Stimulated activated naive B cell treated with anti-CD40 and anti-IgM and Interleukin-4, amounts not matched to agents 10 μg/mL and 1 μg/mL and 100 μg/mL, for 72 hours (primary cell): ENCODE data around the gene HAND2.

Source experiments
- ATAC-seq, 2 donors: fragments of 150-1000 bp; cut with Tn5 transposase; replicated peaks; 2 replicates each; pipeline ENCODE4 v1.10.0; 2021; ENCODE audit warnings: moderate library complexity in 1 of 2
- DNase-seq: peaks from one replicate; pipeline ENCODE4 v3.0.0; 2021
- H3K27ac Mint-ChIP-seq: one replicate; pipeline ENCODE4 v1.8.0; 2022; ENCODE audit warnings: mild to moderate bottlenecking, mixed read lengths
- H3K27me3 Mint-ChIP-seq, 2 donors: one replicate each; pipeline ENCODE4 v1.8.0; 2022; ENCODE audit warnings: mixed read lengths in 2 of 2
- H3K36me3 Mint-ChIP-seq, 2 donors: one replicate each; pipeline ENCODE4 v1.8.0; 2022; ENCODE audit warnings: mixed read lengths in 2 of 2, mild to moderate bottlenecking in 1 of 2
- H3K4me1 Mint-ChIP-seq, 2 donors: one replicate each; pipeline ENCODE4 v1.8.0; 2022; ENCODE audit warnings: mixed read lengths in 2 of 2, mild to moderate bottlenecking in 1 of 2
- H3K4me3 Mint-ChIP-seq, 2 donors: one replicate each; pipeline ENCODE4 v1.8.0; 2022; ENCODE audit warnings: mild to moderate bottlenecking in 2 of 2, mixed read lengths in 2 of 2, moderate library complexity in 1 of 2
- H3K9me3 Mint-ChIP-seq, 2 donors: one replicate each; pipeline ENCODE4 v1.8.0; 2022; ENCODE audit warnings: mixed read lengths in 2 of 2, mild to moderate bottlenecking in 1 of 2

The HAND2 gene

DNA sequence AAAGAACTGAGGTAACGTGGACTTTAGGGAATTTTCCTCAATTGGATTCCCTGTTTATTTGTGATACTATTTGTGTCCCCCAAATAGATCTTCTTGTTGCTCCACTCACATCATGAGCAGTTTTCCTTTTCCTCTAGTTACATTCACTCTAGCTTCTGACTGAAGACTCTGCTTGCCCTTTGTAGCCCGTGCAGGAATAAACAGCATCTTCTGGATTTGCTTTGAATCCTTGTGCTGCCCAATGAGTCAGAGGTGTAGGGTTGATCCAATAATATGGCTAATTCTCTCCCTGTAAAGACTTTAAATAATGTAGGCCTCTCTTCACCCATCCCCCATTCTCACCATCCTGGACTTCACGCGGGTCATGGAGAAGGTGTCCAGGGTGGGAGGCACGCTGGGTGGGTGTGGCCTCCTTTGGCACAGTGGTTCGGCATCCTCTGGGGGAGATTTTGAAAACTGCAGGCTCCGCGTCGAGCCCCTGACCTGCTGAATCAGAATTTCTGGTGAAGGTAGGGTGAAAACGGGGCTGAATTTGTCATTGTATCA is 9.0 kb downstream of the HAND2 start:
- no peak for DNase-seq
- ATAC-seq = no peak
- peaks cover 7 to 16% of the 10 kb centered on the region in 2 donors for H3K9me3 Mint-ChIP-seq
- peaks cover 83 to 97% of the 10 kb centered on the region in 2 donors for H3K27me3 Mint-ChIP-seq
- H3K4me1 Mint-ChIP-seq = peaks cover 17 to 28% of the 10 kb centered on the region in 2 donors
- peaks cover 10 to 26% of the 10 kb centered on the region in 2 donors for H3K36me3 Mint-ChIP-seq
- H3K4me3 Mint-ChIP-seq = peak overlapping the region in 1 of 2 donors; percentile 51
- peak overlapping the region; percentile 85 for H3K27ac Mint-ChIP-seq

DNA sequence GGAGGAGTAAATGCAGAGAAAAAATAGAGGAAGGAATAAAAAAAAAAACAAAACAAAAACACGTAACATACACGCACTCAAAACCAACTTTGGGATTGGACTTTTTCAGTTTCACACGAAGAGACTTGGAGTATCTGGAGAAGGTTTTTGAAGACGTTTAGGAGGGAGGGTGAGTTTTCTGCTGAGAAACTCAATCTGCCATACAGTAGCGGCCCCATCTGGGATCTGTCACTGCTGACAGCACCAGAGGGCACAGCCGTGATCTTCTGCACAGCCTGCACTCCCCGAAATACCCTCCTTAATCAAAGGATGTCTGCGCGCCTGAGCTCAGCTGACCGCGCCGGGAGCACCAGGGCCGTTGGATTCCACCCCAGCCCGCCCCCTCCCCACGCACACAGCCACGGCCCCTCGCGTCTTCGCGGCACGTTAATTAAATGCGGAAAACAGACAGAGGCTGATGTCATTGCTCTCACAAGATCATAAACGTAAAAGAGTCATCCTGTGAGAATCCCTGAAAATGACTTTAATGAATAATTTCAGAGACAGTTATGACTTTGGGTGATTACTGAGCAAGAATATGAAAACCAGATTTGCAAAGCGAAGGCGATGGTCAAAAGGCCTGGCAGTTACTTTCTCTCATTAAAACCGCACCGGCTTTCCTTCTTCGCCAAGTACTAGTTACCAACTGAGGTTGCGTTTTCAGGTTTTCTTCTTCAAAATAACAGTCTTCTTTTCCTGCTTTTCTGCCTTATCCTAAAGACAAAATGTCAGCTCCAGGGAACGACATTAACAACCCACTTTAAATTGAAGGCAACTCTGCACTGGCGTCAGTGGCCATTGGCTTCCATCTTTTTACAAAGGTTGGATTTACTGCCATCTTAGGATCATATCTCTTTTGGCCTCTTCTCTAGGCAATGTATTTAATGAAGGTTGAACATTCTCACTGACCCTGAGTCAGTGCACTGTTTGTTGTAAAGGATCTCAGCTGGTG is 10.6 kb downstream of the HAND2 start:
- Mint-ChIP-seq H3K36me3 (peaks cover 7 to 23% of the 10 kb centered on the region in 2 donors), H3K27me3 (peaks cover 83 to 95% of the 10 kb centered on the region in 2 donors), H3K27ac (peak overlapping the region; percentile 86), H3K4me3 (peak overlapping the region; percentile 54 to 69), H3K4me1 (peaks cover 16 to 25% of the 10 kb centered on the region in 2 donors), H3K9me3 (peaks cover 14 to 16% of the 10 kb centered on the region in 2 donors)
- DNase-seq (no peak), ATAC-seq (no peak)

DNA sequence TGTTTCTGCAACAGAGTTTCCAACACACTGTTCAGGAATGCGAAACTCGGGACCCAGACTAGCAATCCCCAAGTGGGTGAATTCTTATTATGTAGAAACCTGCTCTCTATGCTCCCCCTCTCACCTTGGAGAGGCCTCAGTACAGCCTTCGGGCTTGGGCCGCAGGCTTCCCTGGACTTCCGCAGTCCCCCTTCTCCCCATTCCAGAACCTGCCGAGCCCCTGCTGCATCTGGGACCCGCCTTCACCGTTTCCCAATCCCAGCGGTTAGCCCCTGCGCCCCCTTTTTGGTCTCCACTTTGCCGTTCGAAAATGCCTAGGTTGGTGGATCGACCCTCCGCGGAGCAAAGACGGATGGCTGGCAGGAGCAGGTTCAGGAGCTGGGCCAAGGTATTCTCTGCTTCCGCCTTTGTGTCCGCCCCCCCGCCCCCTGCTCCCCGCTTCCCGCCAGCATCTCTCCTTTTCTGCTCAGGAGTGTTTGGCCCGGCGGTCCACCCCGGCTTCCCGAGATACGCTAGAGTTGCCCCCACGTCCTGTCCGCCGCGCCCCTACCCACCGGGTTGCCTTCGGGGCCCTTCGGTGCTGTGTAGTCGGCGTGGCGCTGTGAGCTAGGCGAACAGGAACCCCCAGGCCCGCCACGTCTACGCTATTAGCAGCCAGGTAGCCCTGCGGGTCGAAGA is 11.5 kb downstream of the HAND2 start:
- peaks cover 7 to 17% of the 10 kb centered on the region in 2 donors for H3K36me3 Mint-ChIP-seq

DNA sequence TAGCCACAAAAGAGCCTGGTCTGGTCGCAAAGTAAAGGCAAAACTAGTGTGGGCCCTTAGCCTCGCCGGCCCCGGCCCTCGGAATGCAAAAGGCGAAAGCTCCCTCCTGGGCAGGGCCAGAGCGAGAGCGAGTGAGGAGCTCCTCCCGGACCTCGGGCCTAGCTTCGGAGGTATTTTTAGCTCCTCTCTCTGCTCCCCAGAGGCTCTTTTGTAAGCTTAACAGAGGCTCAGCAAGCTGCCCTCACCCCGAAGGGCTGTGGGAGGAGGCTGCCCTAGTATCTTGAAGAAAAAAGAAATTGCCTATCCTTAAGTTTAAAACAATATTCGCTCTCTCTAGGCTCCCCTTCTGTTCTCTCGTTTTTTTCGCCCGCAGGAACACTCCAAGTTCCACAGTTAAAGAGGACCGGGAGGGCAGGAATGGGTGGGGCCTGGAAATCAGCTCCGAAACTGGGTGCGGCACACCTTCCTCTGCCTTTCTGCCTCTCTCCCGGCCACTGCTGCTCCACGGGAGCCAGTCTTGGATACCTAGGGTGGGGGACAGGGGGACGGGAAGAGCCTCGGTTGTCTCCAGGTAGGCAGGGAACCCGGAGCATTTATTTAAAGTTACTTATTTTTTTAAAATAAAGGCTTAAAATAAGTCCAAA is 12.1 kb downstream of the HAND2 start:
- H3K4me1 Mint-ChIP-seq = peaks cover 14 to 24% of the 10 kb centered on the region in 2 donors
- H3K4me3 Mint-ChIP-seq = no peak overlapping the region
- H3K9me3 Mint-ChIP-seq = peaks cover 11 to 12% of the 10 kb centered on the region in 2 donors
- peak overlapping the region; percentile 44 for H3K27ac Mint-ChIP-seq
- ATAC-seq = no peak
- DNase-seq = no peak
- H3K36me3 Mint-ChIP-seq = peaks cover 7 to 15% of the 10 kb centered on the region in 2 donors
- peaks cover 74 to 92% of the 10 kb centered on the region in 2 donors for H3K27me3 Mint-ChIP-seq

More for the DNA sequence above, 11.5 kb downstream of the HAND2 start:
- ATAC-seq (no peak), DNase-seq (no peak)
- peaks cover 74 to 92% of the 10 kb centered on the region in 2 donors for H3K27me3 Mint-ChIP-seq
- H3K27ac Mint-ChIP-seq = peak overlapping the region; percentile 86
- H3K4me3 Mint-ChIP-seq = peak overlapping the region; percentile 54 to 69
- peaks cover 14 to 15% of the 10 kb centered on the region in 2 donors for H3K9me3 Mint-ChIP-seq
- peaks cover 16 to 25% of the 10 kb centered on the region in 2 donors for H3K4me1 Mint-ChIP-seq

DNA sequence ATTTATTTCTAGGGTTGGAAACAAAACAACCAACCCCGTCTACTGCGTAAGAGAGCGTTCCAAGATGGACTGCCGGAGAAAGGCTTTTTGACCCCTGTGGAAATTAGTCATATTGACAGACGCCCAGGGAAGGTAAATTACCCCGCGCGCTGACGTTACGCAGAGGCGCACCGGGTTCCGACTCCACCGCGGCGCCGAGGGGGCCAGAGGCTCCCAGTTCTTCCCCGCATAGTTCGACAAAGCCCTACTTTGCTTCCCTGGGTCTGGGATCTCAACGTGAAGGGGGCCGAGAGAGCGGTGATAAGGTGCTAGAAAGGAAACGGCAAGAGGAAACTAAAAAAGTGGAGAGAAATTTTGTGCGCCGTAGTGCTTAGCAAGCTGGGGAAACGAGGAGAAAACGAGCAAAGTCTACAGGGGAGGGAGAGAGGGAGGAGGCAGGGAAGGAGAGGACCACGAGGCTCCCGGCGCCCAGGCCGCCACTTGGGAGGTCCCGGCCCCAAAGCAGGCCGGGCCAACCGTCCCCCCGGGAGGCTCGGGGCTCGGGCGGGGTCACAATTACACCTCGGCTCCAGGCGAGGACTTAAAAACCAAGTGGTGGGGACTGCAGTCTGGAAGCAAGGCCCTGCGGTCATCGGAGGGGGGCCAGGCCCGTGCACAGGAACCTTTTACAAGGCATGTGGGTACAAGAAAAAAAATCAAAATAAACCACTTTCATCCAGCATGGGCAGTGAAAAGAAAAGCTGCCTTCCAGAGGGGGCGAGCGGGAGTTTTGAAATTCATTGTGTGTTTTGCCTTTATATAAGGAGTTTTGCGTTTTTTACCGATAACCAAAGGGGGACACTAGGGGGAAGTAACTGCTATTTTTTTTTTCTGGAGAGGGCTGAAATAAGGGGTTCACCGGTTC is 13.2 kb downstream of the HAND2 start:
- peaks cover 11 to 12% of the 10 kb centered on the region in 2 donors for H3K9me3 Mint-ChIP-seq
- peak overlapping the region; percentile 91 for H3K27ac Mint-ChIP-seq
- peak overlapping the region; percentile 40 to 65 for H3K4me3 Mint-ChIP-seq
- DNase-seq (no peak), ATAC-seq (no peak)
- H3K36me3 Mint-ChIP-seq = peaks cover 7 to 15% of the 10 kb centered on the region in 2 donors
- H3K27me3 Mint-ChIP-seq = peaks cover 73 to 92% of the 10 kb centered on the region in 2 donors
- peaks cover 10 to 13% of the 10 kb centered on the region in 2 donors for H3K4me1 Mint-ChIP-seq

DNA sequence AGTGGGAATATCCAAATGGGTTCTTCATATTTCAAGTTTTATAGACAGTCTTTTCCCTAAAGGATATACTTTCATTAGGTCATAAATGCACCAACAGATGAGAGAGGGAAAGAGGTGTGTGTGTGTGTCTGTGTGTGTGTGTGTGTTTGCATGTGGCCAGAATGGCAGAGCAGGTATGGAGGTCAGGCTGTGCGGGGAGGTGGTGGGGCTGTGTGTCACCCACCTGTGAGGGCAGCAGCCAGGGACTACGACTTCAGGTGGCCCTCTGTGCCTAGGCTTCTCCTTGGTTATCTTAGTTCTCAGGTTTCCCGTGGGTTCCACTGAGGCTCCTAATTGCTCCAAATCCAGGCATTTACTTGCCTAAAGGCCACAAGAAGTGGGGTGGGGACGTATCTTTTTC is 14.6 kb downstream of the HAND2 start:
- DNase-seq = no peak
- H3K9me3 Mint-ChIP-seq = peaks cover 7 to 9% of the 10 kb centered on the region in 2 donors
- H3K4me1 Mint-ChIP-seq = peaks cover 5 to 11% of the 10 kb centered on the region in 2 donors
- H3K4me3 Mint-ChIP-seq = no peak overlapping the region
- no peak overlapping the region for H3K27ac Mint-ChIP-seq
- no peak for ATAC-seq
- H3K27me3 Mint-ChIP-seq = peaks cover 73 to 92% of the 10 kb centered on the region in 2 donors
- peaks cover 7 to 11% of the 10 kb centered on the region in 2 donors for H3K36me3 Mint-ChIP-seq

DNA sequence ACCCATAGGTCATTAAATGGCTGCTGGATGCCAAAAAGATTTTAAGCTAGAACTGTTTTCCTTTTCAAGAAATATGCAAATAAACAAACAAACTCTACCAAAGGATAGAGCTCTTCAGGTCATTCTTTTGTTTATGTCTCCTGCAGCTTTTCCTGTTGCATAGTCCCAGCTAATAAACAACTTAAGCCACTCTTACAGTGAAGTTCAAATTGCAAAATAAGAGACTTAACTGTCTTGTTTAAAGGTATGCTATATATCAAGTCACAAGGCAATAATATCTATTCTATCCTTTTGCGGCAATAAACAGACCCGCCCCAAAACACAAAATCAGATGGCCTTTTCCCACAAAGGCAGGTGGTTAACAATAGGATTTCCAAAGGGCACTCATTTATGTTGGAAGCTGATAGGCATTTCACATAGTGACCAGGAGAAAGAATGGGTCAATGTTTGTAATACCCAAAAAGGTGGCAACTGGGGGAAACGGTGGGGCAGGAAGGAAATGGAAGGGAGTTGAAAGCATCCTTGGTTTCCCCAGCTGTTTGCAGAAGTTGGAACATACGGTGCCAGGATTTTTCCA is 15.3 kb downstream of the HAND2 start:
- H3K27ac Mint-ChIP-seq = no peak overlapping the region
- peaks cover 5 to 14% of the 10 kb centered on the region in 2 donors for H3K4me1 Mint-ChIP-seq
- DNase-seq = no peak
- H3K4me3 Mint-ChIP-seq = no peak overlapping the region
- H3K36me3 Mint-ChIP-seq = peaks cover 3 to 11% of the 10 kb centered on the region in 2 donors
- peaks cover 7 to 9% of the 10 kb centered on the region in 2 donors for H3K9me3 Mint-ChIP-seq
- H3K27me3 Mint-ChIP-seq = peaks cover 71 to 92% of the 10 kb centered on the region in 2 donors
- no peak for ATAC-seq

DNA sequence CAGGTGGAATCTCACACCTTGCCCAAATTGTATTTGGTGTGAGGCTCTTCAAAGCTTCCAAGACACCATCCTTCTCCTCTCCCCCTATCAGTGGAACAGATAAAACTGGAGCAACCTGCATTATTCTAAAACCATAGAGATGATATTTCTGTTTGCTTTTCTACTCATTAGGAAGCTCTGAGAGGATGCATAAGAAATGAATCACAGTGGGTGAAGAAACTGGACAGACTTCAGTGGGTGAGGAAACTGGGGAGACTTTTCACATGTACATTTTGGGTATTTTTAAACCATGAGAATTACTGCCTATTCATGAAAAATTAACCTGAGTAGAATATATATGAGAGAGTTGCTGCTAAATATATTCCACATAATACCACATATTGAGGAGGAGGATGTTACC is 16.4 kb downstream of the HAND2 start:
- no peak for DNase-seq
- Mint-ChIP-seq H3K36me3 (peaks cover 3 to 8% of the 10 kb centered on the region in 2 donors), H3K4me1 (peaks cover 9 to 19% of the 10 kb centered on the region in 2 donors), H3K27me3 (peaks cover 71 to 95% of the 10 kb centered on the region in 2 donors), H3K9me3 (peaks cover 7% of the 10 kb centered on the region in 2 donors), H3K4me3 (no peak overlapping the region), H3K27ac (no peak overlapping the region)
- no peak for ATAC-seq

DNA sequence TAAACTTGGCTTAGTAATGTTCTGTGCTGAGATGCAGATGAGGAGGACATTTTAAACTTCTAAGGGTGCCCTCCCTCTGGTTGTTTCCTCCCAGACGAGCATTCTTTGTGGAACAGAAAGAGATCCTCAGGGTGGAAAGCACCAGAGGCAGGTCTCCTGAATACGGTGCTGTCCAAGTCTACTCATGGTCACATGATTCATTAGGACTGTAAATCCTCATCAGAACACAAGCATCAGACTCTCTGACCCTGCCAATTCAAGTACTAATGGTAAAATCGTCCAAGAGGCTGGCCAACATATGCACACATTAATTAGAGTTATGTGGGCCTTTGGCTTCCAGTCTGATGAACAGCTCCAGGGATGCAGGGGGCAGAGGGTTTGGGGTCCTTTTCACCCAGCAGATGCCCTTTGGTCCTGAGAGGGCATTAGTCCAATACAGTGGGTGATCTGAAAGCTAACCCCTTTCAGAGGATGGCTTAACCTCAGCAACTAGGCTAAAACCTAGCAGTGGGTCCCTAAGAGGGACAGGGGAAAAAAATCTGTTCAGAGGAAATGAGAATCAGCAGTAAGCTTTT is 18.2 kb downstream of the HAND2 start:
- peaks cover 19 to 33% of the 10 kb centered on the region in 2 donors for H3K4me1 Mint-ChIP-seq
- ATAC-seq (no peak), DNase-seq (no peak)
- H3K9me3 Mint-ChIP-seq = peaks cover 7 to 12% of the 10 kb centered on the region in 2 donors
- H3K27me3 Mint-ChIP-seq = peaks cover 73 to 95% of the 10 kb centered on the region in 2 donors
- H3K4me3 Mint-ChIP-seq = no peak overlapping the region
- H3K36me3 Mint-ChIP-seq = peaks cover 5 to 14% of the 10 kb centered on the region in 2 donors
- no peak overlapping the region for H3K27ac Mint-ChIP-seq

DNA sequence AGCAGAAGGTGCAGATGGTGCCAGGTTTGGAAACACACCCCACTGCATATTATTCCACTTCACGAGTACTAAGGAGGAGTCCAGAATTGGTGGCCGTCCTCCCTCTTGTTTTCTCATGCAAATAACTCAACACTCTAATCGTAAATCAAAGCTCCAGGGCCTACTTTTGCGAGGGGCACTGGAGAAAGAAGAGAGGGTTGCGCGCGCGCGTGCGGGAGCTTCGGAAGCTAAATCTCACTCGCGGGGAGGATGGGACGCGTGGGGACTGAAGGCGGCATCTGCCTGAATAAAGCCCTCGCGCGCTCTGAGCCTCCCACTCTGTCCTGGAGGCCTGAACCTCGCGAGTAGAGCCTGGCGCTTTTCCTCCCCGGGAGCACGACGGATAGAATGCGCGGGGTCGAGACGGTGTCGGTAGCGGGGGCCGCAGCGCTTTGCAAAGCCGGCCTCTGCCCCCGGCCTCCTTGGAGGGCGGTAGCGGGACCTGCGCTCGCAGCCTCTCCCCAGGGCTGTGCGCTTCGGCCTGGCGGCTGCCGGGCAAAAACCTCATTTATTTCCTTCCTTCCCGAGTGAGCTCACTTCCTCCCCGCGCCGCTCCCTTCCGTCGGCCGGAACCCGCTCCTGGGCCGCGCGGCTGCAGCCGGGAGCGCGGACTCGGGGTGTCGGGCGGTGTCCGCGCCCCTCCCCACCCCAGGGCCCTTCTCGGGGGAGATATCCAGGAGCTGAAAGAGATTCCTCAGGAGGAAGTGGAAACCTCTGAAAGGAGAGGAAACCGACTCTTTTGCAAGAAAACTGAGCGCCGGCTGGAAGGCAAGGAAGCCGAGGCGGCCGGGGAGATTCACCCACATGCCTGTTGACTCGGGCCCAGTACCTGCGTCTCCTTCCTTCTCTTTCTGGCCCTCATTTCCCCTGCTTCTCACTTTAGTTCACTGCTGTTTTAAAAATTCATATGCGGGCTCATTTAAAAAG is 20.7 kb downstream of the HAND2 start:
- H3K27me3 Mint-ChIP-seq = peaks cover 71 to 97% of the 10 kb centered on the region in 2 donors
- no peak overlapping the region for H3K27ac Mint-ChIP-seq
- ATAC-seq (no peak), DNase-seq (no peak)
- peaks cover 2 to 6% of the 10 kb centered on the region in 2 donors for H3K36me3 Mint-ChIP-seq
- peaks cover 30 to 48% of the 10 kb centered on the region in 2 donors for H3K4me1 Mint-ChIP-seq
- peak overlapping the region; percentile 80 for H3K4me3 Mint-ChIP-seq
- peaks cover 0 to 5% of the 10 kb centered on the region in 2 donors for H3K9me3 Mint-ChIP-seq

DNA sequence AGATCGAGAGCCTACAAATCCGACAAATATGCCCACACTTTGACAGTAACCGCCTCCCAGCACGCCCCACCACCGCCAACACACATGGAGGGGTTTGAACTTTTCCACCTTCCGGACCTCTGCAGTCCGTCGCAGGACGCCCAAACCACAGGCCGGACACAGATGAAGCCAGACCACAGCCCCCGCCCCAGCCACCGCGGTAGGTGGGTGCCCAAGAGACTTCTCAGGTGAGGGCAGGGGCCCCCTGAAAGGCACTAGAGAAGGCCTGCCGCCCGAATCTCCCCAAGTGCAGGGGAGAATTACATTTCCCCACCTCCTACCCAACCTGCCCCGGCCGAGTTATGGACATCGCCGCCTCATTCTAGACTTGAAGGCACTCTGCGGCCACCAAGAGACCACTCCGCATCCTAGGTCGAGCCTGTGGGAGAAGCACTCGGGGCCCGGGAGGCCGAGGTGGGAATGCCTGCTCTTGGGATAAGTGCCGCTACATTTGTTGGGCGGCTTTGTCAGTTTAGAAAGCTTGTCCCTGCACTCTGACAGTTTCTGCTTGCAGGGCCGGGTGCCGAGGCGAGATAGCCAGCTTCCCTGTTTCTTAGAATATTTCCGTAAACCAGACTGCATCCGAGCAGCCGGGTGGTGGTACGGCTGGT is 21.5 kb downstream of the HAND2 start:
- Mint-ChIP-seq H3K27me3 (peaks cover 79 to 99% of the 10 kb centered on the region in 2 donors), H3K27ac (peak overlapping the region; percentile 80), H3K4me1 (peaks cover 30 to 48% of the 10 kb centered on the region in 2 donors), H3K9me3 (peaks cover 0 to 5% of the 10 kb centered on the region in 2 donors), H3K36me3 (peaks cover 2 to 6% of the 10 kb centered on the region in 2 donors), H3K4me3 (peak overlapping the region; percentile 80)
- ATAC-seq (no peak), DNase-seq (no peak)
